ENCODE results near the gene CCDC80.
A peak's percentile ranks its signal among the peaks of the same experiment; 100 is the strongest.

CCDC80 gene

GRCh38 chr3:112682361-112682760 lies 41.4 kb upstream of the CCDC80 start:
- H3K27me3 ChIP-seq (ENCODE audit: control insufficient read depth in 5 of 5, insufficient read depth in 4 of 5, low read length in 5 of 5) = no peaks in the 10 kb centered on the region
- H3K27ac ChIP-seq (ENCODE audit: low read depth, low read length) = no peak overlapping the region
- no peaks in the 10 kb centered on the region for H3K9me3 ChIP-seq (ENCODE audit: control insufficient read depth in 5 of 5, low read length in 5 of 5)
- H3K9ac ChIP-seq (ENCODE audit: low read length in 5 of 5) = no peak overlapping the region
- H3K36me3 ChIP-seq (ENCODE audit: control insufficient read depth in 5 of 5, insufficient read depth in 5 of 5, low read length in 5 of 5) = no peaks in the 10 kb centered on the region
- no peak overlapping the region for H3K4me3 ChIP-seq (ENCODE audit: low read depth in 1 of 5, low read length in 5 of 5)
- peaks cover 0 to under 1% (median 0%) of the 10 kb centered on the region in 5 donors for H3K4me1 ChIP-seq (ENCODE audit: control insufficient read depth in 5 of 5, insufficient read depth in 5 of 5, low read length in 5 of 5)

DNA sequence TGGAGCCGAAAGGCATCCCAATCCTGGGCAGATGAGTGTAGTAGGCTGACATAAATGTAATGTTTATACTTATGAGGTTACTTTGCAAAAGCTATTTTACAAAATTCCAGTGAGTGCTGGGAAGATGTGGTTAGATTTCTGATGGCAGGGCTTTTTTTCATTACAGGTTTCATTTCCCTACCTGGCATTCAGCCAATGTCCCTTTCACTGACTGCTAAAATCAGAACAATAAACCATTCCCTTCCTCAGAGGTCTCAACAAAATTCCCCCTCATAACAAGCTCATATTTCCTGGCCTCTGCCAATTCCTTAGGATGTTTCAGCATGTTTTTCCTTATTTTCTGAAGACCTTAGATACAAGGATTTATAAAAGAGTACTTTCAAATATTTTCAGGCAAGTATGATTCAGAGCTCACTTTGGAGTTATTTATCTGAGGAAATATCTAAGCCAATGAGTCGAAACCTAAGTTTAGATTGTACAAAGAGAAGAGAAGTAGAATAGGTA lies 40.9 kb upstream of the CCDC80 start:
- Histone ChIP-seq H3K4me3 (ENCODE audit: low read depth in 1 of 5, low read length in 5 of 5) (no peak overlapping the region), H3K4me1 (ENCODE audit: control insufficient read depth in 5 of 5, insufficient read depth in 5 of 5, low read length in 5 of 5) (peaks cover 0 to 5% (median 4%) of the 10 kb centered on the region in 5 donors), H3K9ac (ENCODE audit: low read length in 5 of 5) (no peak overlapping the region), H3K9me3 (ENCODE audit: control insufficient read depth in 5 of 5, low read length in 5 of 5) (no peaks in the 10 kb centered on the region), H3K27me3 (ENCODE audit: control insufficient read depth in 5 of 5, insufficient read depth in 4 of 5, low read length in 5 of 5) (no peaks in the 10 kb centered on the region), H3K36me3 (ENCODE audit: control insufficient read depth in 5 of 5, insufficient read depth in 5 of 5, low read length in 5 of 5) (no peaks in the 10 kb centered on the region), H3K27ac (ENCODE audit: low read depth, low read length) (no peak overlapping the region)

DNA sequence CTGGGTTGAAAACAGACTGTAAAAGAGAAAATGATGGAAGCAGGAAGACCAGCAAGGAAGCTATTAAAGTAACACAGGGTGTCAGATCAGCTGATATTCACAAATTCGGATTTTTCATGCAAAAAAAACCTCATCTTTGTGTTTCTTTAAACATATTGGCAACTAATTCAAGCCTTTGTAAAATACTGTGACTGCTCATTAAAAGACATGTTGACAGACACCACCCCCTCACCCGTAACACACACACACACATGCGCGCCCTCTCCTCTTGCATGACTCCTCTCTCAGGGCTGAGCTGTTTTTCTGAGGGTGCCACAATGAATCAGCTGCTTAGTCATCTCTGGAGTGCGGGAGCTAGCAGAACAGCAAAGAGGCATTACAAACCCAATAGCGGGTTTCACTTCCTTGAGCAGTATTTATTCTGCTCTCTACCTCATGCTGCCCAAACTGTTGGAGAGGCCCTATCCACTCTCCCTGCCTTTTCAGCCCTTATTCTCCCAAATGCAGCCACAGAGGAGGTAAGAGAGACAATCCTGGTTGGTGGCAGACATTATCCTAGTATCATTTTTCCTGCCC lies 35.8 kb upstream of the CCDC80 start:
- peak overlapping the region in 1 of 5 donors; percentile 30 for H3K4me3 ChIP-seq (ENCODE audit: low read depth in 1 of 5, low read length in 5 of 5)
- H3K36me3 ChIP-seq (ENCODE audit: control insufficient read depth in 5 of 5, insufficient read depth in 5 of 5, low read length in 5 of 5) = no peaks in the 10 kb centered on the region
- no peak overlapping the region for H3K9ac ChIP-seq (ENCODE audit: low read length in 5 of 5)
- no peaks in the 10 kb centered on the region for H3K9me3 ChIP-seq (ENCODE audit: control insufficient read depth in 5 of 5, low read length in 5 of 5)
- no peaks in the 10 kb centered on the region for H3K27me3 ChIP-seq (ENCODE audit: control insufficient read depth in 5 of 5, insufficient read depth in 4 of 5, low read length in 5 of 5)
- H3K27ac ChIP-seq (ENCODE audit: low read depth, low read length) = no peak overlapping the region
- peaks cover 0 to 12% (median 9%) of the 10 kb centered on the region in 5 donors for H3K4me1 ChIP-seq (ENCODE audit: control insufficient read depth in 5 of 5, insufficient read depth in 5 of 5, low read length in 5 of 5)

GRCh38 chr3:112675943-112676535 lies 35.1 kb upstream of the CCDC80 start:
- Histone ChIP-seq H3K27me3 (ENCODE audit: control insufficient read depth in 5 of 5, insufficient read depth in 4 of 5, low read length in 5 of 5) (no peaks in the 10 kb centered on the region), H3K36me3 (ENCODE audit: control insufficient read depth in 5 of 5, insufficient read depth in 5 of 5, low read length in 5 of 5) (no peaks in the 10 kb centered on the region), H3K9me3 (ENCODE audit: control insufficient read depth in 5 of 5, low read length in 5 of 5) (no peaks in the 10 kb centered on the region), H3K4me1 (ENCODE audit: control insufficient read depth in 5 of 5, insufficient read depth in 5 of 5, low read length in 5 of 5) (peaks cover 0 to 12% (median 9%) of the 10 kb centered on the region in 5 donors), H3K9ac (ENCODE audit: low read length in 5 of 5) (no peak overlapping the region), H3K27ac (ENCODE audit: low read depth, low read length) (no peak overlapping the region), H3K4me3 (ENCODE audit: low read depth in 1 of 5, low read length in 5 of 5) (no peak overlapping the region)

- no peak overlapping the region for H3K4me3 ChIP-seq (ENCODE audit: low read depth in 1 of 5, low read length in 5 of 5)
- no peak overlapping the region for H3K9ac ChIP-seq (ENCODE audit: low read length in 5 of 5)
- H3K9me3 ChIP-seq (ENCODE audit: control insufficient read depth in 5 of 5, low read length in 5 of 5) = no peaks in the 10 kb centered on the region
- no peaks in the 10 kb centered on the region for H3K27me3 ChIP-seq (ENCODE audit: control insufficient read depth in 5 of 5, insufficient read depth in 4 of 5, low read length in 5 of 5)
- H3K4me1 ChIP-seq (ENCODE audit: control insufficient read depth in 5 of 5, insufficient read depth in 5 of 5, low read length in 5 of 5) = peaks cover 0 to 12% (median 9%) of the 10 kb centered on the region in 5 donors
- no peaks in the 10 kb centered on the region for H3K36me3 ChIP-seq (ENCODE audit: control insufficient read depth in 5 of 5, insufficient read depth in 5 of 5, low read length in 5 of 5)
- H3K27ac ChIP-seq (ENCODE audit: low read depth, low read length) = no peak overlapping the region
Observed at GRCh38 chr3:112675349-112675748, 34.4 kb upstream of the CCDC80 start.

DNA sequence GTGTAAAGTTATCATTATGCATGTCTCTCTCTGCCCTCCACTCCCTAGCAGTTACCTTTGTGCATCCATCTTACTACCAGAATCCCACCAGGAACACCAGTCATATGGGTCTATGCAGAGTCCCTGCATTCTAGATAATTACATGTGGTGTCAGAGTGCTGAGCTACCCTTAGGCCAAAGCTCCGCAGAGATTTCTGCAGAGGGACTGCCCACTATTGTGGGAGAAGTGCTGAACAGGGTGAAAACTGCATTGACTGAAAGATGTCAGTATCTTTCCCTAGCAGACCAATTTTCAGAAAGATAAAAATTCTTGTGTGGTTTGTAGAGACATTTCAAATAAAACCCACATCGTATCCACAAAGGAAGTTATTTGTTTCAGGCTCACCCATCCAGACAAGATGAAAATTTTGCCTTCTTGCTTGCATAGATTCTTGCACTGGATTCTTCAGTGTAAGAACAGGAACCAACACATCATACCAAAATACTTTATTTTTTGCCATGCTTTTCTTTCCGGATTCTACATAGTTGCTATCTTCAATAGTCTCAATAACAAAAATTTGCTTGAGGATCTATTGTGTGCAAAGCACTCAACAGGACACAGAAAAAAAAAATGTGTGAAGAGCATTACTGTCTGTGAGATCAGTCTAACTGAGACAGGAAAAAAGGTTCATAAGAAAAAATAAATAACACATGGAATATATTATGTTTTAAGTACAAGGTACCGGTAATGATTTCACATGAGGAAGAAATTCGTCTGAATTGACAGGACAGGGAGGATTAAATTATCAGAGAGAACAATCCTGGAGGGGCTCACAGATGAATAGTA lies 32.0 kb upstream of the CCDC80 start:
- H3K27me3 ChIP-seq (ENCODE audit: control insufficient read depth in 5 of 5, insufficient read depth in 4 of 5, low read length in 5 of 5) = no peaks in the 10 kb centered on the region
- H3K4me1 ChIP-seq (ENCODE audit: control insufficient read depth in 5 of 5, insufficient read depth in 5 of 5, low read length in 5 of 5) = peaks cover 0 to 12% (median 9%) of the 10 kb centered on the region in 5 donors
- H3K27ac ChIP-seq (ENCODE audit: low read depth, low read length) = no peak overlapping the region
- H3K9me3 ChIP-seq (ENCODE audit: control insufficient read depth in 5 of 5, low read length in 5 of 5) = no peaks in the 10 kb centered on the region
- no peaks in the 10 kb centered on the region for H3K36me3 ChIP-seq (ENCODE audit: control insufficient read depth in 5 of 5, insufficient read depth in 5 of 5, low read length in 5 of 5)
- H3K9ac ChIP-seq (ENCODE audit: low read length in 5 of 5) = no peak overlapping the region
- H3K4me3 ChIP-seq (ENCODE audit: low read depth in 1 of 5, low read length in 5 of 5) = no peak overlapping the region

GRCh38 chr3:112671930-112672715 lies 31.2 kb upstream of the CCDC80 start:
- no peak overlapping the region for H3K4me3 ChIP-seq (ENCODE audit: low read depth in 1 of 5, low read length in 5 of 5)
- H3K36me3 ChIP-seq (ENCODE audit: control insufficient read depth in 5 of 5, insufficient read depth in 5 of 5, low read length in 5 of 5) = no peaks in the 10 kb centered on the region
- peaks cover 0 to 10% (median 7%) of the 10 kb centered on the region in 5 donors for H3K4me1 ChIP-seq (ENCODE audit: control insufficient read depth in 5 of 5, insufficient read depth in 5 of 5, low read length in 5 of 5)
- H3K9ac ChIP-seq (ENCODE audit: low read length in 5 of 5) = no peak overlapping the region
- H3K27ac ChIP-seq (ENCODE audit: low read depth, low read length) = no peak overlapping the region
- no peaks in the 10 kb centered on the region for H3K27me3 ChIP-seq (ENCODE audit: control insufficient read depth in 5 of 5, insufficient read depth in 4 of 5, low read length in 5 of 5)
- no peaks in the 10 kb centered on the region for H3K9me3 ChIP-seq (ENCODE audit: control insufficient read depth in 5 of 5, low read length in 5 of 5)

DNA sequence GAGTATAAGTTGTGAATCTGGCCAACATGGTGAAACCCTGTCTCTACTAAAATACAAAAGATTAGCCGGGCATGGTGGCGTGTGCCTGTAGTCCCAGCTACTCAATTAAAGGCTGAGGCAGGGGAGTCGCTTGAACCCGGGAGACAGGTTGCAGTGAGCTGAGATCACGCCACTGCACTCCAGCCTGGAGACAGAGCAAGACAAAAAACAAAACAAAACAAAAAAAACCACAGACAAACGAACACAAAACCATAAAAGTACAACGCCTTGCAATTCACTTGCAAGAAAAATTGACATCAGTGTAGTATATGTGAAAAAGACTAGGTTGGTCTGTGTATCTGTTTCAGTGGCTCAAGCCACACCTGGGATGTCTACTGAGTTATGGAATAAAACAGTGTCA lies 29.9 kb upstream of the CCDC80 start:
- Histone ChIP-seq H3K9ac (ENCODE audit: low read length in 5 of 5) (no peak overlapping the region), H3K9me3 (ENCODE audit: control insufficient read depth in 5 of 5, low read length in 5 of 5) (no peaks in the 10 kb centered on the region), H3K27me3 (ENCODE audit: control insufficient read depth in 5 of 5, insufficient read depth in 4 of 5, low read length in 5 of 5) (no peaks in the 10 kb centered on the region), H3K27ac (ENCODE audit: low read depth, low read length) (no peak overlapping the region), H3K4me3 (ENCODE audit: low read depth in 1 of 5, low read length in 5 of 5) (no peak overlapping the region), H3K4me1 (ENCODE audit: control insufficient read depth in 5 of 5, insufficient read depth in 5 of 5, low read length in 5 of 5) (no peaks in the 10 kb centered on the region), H3K36me3 (ENCODE audit: control insufficient read depth in 5 of 5, insufficient read depth in 5 of 5, low read length in 5 of 5) (no peaks in the 10 kb centered on the region)

DNA sequence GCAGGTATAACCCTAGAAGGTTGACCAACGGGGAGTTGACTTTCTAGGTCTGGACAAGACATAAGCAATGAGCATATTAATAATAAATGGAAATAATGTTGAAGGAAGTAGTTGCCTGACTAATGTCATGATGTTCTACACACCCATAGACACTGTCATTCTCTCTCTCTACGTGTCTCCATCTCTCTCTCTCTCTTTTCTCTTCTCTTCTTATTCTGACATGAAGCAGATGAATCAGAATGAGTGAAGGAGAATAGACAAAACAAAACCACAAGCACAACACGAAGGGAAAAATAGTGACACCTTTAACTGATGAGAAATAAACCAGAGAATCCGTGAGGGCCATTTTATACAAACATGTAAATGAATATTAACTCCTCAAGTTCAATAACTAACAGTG lies 26.7 kb upstream of the CCDC80 start:
- no peaks in the 10 kb centered on the region for H3K4me1 ChIP-seq (ENCODE audit: control insufficient read depth in 5 of 5, insufficient read depth in 5 of 5, low read length in 5 of 5)
- H3K27me3 ChIP-seq (ENCODE audit: control insufficient read depth in 5 of 5, insufficient read depth in 4 of 5, low read length in 5 of 5) = no peaks in the 10 kb centered on the region
- H3K36me3 ChIP-seq (ENCODE audit: control insufficient read depth in 5 of 5, insufficient read depth in 5 of 5, low read length in 5 of 5) = no peaks in the 10 kb centered on the region
- H3K27ac ChIP-seq (ENCODE audit: low read depth, low read length) = no peak overlapping the region
- H3K9ac ChIP-seq (ENCODE audit: low read length in 5 of 5) = no peak overlapping the region
- H3K9me3 ChIP-seq (ENCODE audit: control insufficient read depth in 5 of 5, low read length in 5 of 5) = no peaks in the 10 kb centered on the region
- H3K4me3 ChIP-seq (ENCODE audit: low read depth in 1 of 5, low read length in 5 of 5) = no peak overlapping the region

Data from subcutaneous abdominal adipose tissue (tissue), 5 donors.